Endometrial microvascular endothelial cells (primary cell): ENCODE measurements around the gene SUGP1. TPM values are rescaled to one million over a fixed set of nuclear protein-coding genes. Genes with fewer than 3 reads are reported as not detected.

Experiments used
- in situ Hi-C: cut with HindIII; loops from 2 replicates; pipeline ENCODE4 v1.10.0; 2017; ENCODE audit warnings: low sequenced_read_pairs, low pct_unique_long_range_greater_than_20kb; ENCODE audit errors: inconsistent ontology term
- total RNA-seq: library from RNA; depleted of rRNA; stranded (reverse); fragments of >200 nt; gene quantifications from one replicate; pipeline ENCODE4 v1.2.3, GENCODE V29; 2015; ENCODE audit errors: inconsistent ontology term

Gene SUGP1
- total RNA-seq, 1 donor from 2014 or later: 32.2 TPM

GRCh38 chr19:19343016-19343362 is 22.7 kb upstream of the SUGP1 start:
- in situ Hi-C loops: no loop called here

DNA sequence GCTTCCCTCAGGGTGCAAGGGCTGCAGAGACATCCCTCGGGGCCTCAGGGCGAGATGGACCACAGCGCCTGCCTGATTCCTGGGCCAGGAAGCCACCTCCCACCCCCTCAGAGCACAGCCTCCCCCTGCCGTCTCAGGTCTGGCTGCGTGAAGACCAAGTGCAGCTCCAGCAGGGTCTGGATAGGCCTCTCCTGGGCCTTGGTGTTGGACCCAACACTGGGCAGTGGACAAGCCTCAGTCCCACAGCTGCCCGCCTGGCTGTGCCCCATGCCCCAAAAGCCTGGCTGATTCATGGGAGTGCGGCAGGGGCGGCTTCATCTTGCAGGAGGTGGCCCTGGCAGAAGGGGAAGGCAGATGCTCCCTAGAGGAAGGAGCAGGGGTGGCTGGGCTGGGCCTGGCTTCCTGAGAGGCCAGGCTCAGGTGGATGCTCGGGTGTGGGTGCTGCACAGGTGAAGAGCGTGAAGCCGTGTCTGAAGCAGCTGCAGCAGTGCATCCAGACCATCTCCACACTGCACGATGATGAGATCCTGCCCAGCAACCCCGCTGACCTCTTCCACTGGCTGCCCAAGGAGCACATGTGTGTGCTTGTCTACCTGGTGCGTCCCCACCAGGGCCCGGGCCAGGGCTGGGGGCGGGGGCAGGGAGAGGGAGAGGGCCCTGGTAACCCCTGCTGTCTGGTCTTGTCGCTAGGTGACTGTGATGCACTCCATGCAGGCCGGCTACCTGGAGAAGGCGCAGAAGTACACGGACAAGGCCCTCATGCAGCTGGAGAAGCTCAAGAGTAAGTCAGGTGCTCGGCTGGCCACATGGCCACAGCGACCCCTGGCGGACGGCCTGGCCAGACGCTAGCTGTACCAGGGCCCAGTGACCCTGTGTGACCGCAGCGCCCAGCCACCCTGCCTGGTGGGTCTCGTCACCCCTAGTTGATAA is 22.0 kb upstream of the SUGP1 start:
- in situ Hi-C loops: no loop called here

DNA sequence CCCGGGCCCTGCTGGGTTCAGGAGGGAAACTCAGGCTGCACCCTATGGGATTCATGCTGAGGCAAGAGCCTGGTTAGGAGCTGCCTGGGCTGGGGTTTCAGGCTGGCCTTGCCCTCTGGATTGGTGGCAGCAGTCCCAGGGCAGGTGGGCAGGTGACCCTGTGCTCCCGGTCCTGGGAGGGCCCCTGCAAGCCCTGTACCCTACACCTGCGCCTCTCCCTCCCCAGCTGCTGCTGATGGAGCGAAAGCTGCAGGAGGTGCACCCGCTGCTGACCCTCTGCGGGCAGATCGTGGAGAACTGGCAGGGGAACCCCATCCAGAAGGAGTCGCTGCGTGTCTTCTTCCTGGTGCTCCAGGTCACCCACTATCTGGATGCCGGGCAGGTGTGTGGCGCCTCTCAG is 20.7 kb upstream of the SUGP1 start:
- in situ Hi-C loops: no loop called here

- in situ Hi-C loops: no loop called here
Observed at GRCh38 chr19:19338082-19338481, 17.8 kb upstream of the SUGP1 start.

- in situ Hi-C loops: no loop called here
Observed at GRCh38 chr19:19337120-19337519, 16.8 kb upstream of the SUGP1 start.

DNA sequence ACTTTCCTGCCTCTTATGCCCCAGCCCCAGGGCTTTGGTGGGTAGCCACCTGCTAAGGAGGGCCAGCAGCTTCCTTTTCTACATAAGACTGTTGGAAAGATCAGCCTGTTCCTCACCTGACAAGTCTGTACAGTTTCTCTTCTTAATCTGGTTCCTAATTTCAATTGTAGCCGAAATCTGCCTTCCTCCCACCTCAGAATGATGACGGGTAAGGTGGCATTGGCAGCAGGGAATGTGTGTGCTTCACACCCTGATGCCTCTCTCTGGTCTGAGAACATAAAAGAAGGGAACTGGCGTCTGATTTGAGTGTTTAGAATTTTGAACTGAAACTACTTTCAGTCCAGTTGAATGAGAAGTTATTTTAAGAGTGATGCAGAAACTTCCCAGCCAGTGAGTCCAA is 16.3 kb upstream of the SUGP1 start:
- in situ Hi-C loops: no loop called here

- in situ Hi-C loops: no loop called here
Observed at GRCh38 chr19:19335408-19336158, 15.3 kb upstream of the SUGP1 start.

DNA sequence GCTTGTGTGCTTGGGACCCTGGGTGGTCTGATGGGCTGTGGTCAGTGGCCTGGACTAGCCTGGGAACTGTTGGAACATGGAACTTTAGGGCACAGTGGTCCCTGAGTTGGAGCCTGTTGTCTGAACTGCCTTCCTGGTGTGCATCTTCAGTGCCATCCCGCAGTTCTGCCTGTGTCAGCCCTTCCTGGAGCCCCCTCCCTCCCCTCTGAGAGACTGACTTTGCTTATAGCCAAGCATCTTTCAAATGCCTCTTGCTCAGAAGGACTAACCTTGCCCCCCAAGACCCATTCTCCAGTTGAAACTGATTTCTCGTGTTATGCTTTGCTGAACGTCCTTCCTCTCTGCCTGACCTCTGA is 14.7 kb upstream of the SUGP1 start:
- in situ Hi-C loops: no loop called here

DNA sequence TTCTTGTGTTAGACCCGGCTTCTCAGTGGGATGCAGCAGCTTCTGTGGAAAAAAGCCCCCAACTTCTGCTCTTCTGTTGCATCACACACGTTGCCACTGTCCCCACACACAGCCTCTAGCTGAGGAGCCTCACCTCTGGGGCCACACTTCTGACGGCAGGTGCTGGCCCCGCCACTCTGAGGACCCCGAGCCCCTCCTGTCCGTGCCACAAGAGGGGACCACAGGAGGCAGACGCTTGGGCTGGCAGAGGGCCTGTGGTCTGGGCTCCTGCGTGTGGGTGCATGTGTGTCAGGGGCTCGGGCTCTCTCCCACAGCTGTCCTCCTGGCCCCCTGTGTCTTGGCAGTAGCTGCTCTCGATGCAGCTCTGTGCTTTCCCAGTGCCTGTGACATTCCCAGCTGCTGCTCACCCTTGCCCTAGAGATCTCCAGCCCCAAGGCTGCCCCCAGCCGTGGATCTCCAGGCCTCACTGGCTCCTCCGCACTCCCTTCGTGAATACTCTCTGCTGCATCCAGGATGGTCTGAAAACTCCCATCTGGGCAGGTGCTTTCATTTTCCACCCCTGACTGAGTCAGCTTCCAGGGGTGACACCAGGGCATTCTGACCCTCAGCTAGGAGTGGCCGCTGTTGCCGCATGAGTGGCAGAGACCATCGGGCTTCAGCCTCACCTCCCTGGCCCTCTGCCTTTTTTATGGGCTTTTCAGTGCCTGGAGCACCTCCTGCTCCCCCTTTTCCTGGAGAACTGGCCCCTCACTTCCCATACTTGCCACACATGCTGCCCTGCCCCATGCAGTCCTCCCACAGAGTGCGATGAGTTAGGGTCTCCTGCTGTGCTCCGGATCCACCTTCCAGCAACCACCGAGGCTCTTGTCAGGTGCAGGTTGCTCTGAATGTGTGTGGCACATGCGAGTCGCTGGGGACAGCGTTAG is 14.0 kb upstream of the SUGP1 start:
- in situ Hi-C loops: no loop called here

- in situ Hi-C loops: no loop called here
Observed at GRCh38 chr19:19329126-19329525, 8.8 kb upstream of the SUGP1 start.

- in situ Hi-C loops: no loop called here
Observed at GRCh38 chr19:19327672-19328071, 7.4 kb upstream of the SUGP1 start.

DNA sequence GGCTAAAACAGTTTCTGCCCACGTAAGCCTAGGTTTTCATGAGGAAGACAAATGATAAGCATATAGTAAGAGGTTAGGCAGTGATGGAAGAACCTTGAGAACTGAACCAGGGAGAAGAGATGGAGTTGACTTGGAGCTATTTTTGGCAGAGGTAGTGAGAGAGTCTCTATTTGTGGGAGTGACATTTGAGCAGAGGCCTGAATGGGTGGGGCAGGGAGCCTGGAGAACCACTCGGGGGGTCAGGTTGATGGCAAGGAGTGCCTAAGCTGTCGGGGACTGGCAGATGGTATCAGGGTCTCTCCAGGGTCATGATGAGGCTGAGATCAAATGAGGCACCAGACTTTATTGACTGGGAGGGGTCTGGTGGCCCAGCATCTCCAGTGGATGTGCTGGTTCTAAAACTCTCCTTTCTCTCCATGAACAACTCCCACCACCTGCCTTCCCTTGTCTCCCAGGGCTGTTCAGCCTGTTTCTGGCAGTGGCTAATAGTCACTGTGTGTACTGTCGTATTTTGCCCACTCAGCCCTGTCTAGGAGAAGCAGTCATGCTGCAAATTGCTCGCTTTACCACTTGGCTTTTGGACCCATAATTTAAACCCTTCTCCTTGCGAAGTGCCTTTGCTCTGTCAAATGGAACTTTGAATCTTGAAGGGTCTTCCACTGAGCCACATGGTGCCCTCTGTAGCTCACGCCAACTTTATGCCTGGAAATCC is 3.9 kb upstream of the SUGP1 start:
- in situ Hi-C loops: no loop called here

DNA sequence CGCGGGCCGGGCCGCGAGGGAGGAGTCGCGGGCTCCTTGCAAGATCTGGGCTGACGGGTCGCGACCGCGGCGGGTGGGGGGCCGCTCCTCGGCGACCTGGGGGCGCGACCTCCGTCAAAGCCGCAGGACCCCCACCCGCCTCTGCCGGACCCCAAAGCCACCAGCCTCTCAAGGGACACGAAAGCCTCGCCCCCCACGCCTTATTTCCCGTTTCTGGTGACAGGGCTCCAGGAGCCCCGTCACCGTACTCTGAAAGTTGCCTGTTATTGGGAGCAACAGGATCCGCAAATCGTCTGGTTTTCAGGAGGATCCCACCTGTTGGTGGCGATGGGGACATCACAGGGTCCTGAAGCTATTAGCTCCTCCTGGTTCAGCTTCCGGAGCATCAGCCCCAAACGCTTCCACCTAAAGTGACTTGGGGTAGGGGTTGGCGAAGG is 850 bp upstream of the SUGP1 start:
- in situ Hi-C loops: no loop called here

- in situ Hi-C loops: no loop called here
Observed at GRCh38 chr19:19319732-19320360, 463 bp downstream of the SUGP1 start.

- in situ Hi-C loops: no loop called here
Observed at GRCh38 chr19:19316082-19316481, 4.2 kb downstream of the SUGP1 start.

GRCh38 chr19:19315444-19315843 is 4.9 kb downstream of the SUGP1 start:
- in situ Hi-C loops: no loop called here

DNA sequence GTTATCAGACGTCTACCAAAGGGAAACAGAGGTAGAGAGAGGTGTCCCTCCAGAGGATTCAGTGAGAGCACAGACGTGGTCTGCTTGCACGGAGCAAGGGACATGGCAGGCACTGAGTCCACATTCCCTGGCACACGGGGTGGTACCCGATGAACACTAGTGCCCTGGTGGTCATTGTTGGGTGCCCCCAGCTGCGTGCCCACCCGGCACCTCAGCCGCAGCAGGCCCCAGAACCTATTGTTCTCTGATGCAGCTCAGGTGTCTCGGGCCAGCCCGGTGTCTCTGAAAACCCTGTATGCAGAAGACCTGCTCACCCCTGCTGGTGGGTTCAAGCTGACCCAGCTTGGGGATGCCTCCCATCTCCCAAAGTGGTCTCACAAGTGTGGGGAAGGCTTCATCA is 11.9 kb downstream of the SUGP1 start:
- in situ Hi-C loops: no loop called here

GRCh38 chr19:19306191-19306590 is 14.1 kb downstream of the SUGP1 start:
- in situ Hi-C loops: no loop called here
